ENCODE measurements around the gene OSBP2.

- TF ChIP-seq CTCF (IDR thresholded peaks at IDR 0.05; ENCODE audit: low read depth, low read length, poor library complexity, severe bottlenecking): no peak
- TF ChIP-seq EZH2phosphoT487 (IDR thresholded peaks at IDR 0.05; ENCODE audit: borderline replicate concordance, low read length): no peak
Measured at GRCh38 chr22:30743257-30744020, 48.8 kb downstream of the OSBP2 start.
